ENCODE results near the gene FOXD2.

The FOXD2 gene

DNA sequence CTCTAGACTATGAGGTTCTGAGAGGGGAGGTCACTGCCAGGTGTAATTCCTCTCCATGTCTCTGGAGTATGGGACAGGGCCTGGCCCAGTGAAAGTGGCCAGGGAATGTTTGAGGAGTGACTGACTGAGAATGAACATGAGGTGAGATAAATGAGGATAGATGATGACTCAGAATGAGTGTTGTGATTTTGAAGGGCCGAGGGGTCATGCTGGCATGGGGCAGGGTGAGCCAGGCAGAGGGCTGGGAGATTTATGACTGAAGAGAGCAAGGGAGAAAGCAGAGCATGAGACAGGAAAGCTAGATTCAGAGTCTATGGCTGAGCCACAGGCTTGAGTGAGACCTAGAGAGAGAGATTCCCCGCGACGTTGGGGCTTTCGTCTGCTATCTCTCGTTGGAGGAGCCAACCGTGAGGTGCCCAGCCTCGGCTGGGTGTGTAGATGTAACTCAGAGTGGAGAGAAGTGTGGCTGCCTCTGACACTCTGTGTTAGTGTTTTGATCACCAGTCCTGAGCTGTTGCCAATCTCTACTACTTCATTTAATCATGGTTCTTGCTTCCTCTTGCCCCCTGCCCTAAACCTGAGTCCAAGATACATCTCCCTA lies 50.1 kb downstream of the FOXD2 start:
- no peak for DNase-seq (ENCODE audit: low read depth)
- no peak overlapping the region for H3K4me3 ChIP-seq (ENCODE audit: low read depth, low read length)
- TF ChIP-seq, protein P1, sequence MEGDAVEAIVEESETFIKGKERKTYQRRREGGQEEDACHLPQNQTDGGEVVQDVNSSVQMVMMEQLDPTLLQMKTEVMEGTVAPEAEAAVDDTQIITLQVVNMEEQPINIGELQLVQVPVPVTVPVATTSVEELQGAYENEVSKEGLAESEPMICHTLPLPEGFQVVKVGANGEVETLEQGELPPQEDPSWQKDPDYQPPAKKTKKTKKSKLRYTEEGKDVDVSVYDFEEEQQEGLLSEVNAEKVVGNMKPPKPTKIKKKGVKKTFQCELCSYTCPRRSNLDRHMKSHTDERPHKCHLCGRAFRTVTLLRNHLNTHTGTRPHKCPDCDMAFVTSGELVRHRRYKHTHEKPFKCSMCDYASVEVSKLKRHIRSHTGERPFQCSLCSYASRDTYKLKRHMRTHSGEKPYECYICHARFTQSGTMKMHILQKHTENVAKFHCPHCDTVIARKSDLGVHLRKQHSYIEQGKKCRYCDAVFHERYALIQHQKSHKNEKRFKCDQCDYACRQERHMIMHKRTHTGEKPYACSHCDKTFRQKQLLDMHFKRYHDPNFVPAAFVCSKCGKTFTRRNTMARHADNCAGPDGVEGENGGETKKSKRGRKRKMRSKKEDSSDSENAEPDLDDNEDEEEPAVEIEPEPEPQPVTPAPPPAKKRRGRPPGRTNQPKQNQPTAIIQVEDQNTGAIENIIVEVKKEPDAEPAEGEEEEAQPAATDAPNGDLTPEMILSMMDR (IDR thresholded peaks at IDR 0.05; ENCODE audit: insufficient read depth, low read depth, low read length, missing control alignments): no peak

Measured in GM12865 (cell line).